Measurements from ENCODE around the gene C16orf74.

The C16orf74 gene

GRCh38 chr16:85706449-85707034, 44.4 kb downstream of the C16orf74 start:
- intact Hi-C loops (cut with DNase I; ENCODE audit: low total_unique reads), result no loop called here

GRCh38 chr16:85704900-85705846, 45.7 kb downstream of the C16orf74 start:
- no peak overlapping the region for H3K4me3 ChIP-seq
- intact Hi-C loops (cut with DNase I; ENCODE audit: low total_unique reads), result no loop called here
- no peaks in the 10 kb centered on the region for H3K36me3 ChIP-seq
- DNase-seq, result no peak
- H3K4me1 ChIP-seq, result no peaks in the 10 kb centered on the region
- peaks cover 0 to 37% of the 10 kb centered on the region in 2 donors for H3K27me3 ChIP-seq
- no peaks in the 10 kb centered on the region for H3K9me3 ChIP-seq
- TF ChIP-seq CTCF (IDR thresholded peaks at IDR 0.05), result no peak
- no peak overlapping the region for H3K27ac ChIP-seq

More at GRCh38 chr16:85706449-85707034, 44.4 kb downstream of the C16orf74 start:
- H3K4me3 ChIP-seq, result no peak overlapping the region
- no peak for TF ChIP-seq CTCF (IDR thresholded peaks at IDR 0.05)
- peaks cover 0 to 36% of the 10 kb centered on the region in 2 donors for H3K27me3 ChIP-seq
- no peaks in the 10 kb centered on the region for H3K36me3 ChIP-seq
- DNase-seq, result no peak
- H3K27ac ChIP-seq, result no peak overlapping the region
- H3K9me3 ChIP-seq, result no peaks in the 10 kb centered on the region
- H3K4me1 ChIP-seq, result no peaks in the 10 kb centered on the region

GRCh38 chr16:85704011-85704410, 46.9 kb downstream of the C16orf74 start:
- Histone ChIP-seq H3K27ac (no peak overlapping the region), H3K9me3 (no peaks in the 10 kb centered on the region), H3K4me3 (no peak overlapping the region), H3K36me3 (no peaks in the 10 kb centered on the region), H3K4me1 (no peaks in the 10 kb centered on the region), H3K27me3 (peaks cover 0 to 36% of the 10 kb centered on the region in 2 donors)
- no peak for TF ChIP-seq CTCF (IDR thresholded peaks at IDR 0.05)
- no peak for DNase-seq
- intact Hi-C loops (cut with DNase I; ENCODE audit: low total_unique reads), result no loop called here

GRCh38 chr16:85699628-85700027, 51.3 kb downstream of the C16orf74 start:
- no peak overlapping the region for H3K27ac ChIP-seq
- H3K4me1 ChIP-seq, result no peaks in the 10 kb centered on the region
- H3K27me3 ChIP-seq, result peaks cover 0 to 59% of the 10 kb centered on the region in 2 donors
- intact Hi-C loops (cut with DNase I; ENCODE audit: low total_unique reads), result no loop called here
- no peak overlapping the region for H3K4me3 ChIP-seq
- no peak for DNase-seq
- no peaks in the 10 kb centered on the region for H3K36me3 ChIP-seq
- TF ChIP-seq CTCF (IDR thresholded peaks at IDR 0.05), result no peak
- H3K9me3 ChIP-seq, result no peaks in the 10 kb centered on the region

GRCh38 chr16:85698935-85699558, 51.8 kb downstream of the C16orf74 start:
- intact Hi-C loops (cut with DNase I; ENCODE audit: low total_unique reads), result no loop called here
- no peak overlapping the region for H3K4me3 ChIP-seq

More at GRCh38 chr16:85698935-85699558, 51.8 kb downstream of the C16orf74 start:
- no peak for TF ChIP-seq CTCF (IDR thresholded peaks at IDR 0.05)
- Histone ChIP-seq H3K36me3 (no peaks in the 10 kb centered on the region), H3K4me1 (no peaks in the 10 kb centered on the region), H3K9me3 (no peaks in the 10 kb centered on the region), H3K27me3 (peaks cover 0 to 59% of the 10 kb centered on the region in 2 donors), H3K27ac (no peak overlapping the region)
- no peak for DNase-seq

Data from tibial artery (tissue), 4 donors.